ENCODE results near the gene OPTC. TPM values are rescaled to one million over a fixed set of nuclear protein-coding genes. Genes with fewer than 3 reads are reported as not detected.
A peak's percentile ranks its signal among the peaks of the same experiment; 100 is the strongest.

The OPTC gene
- polyA plus RNA-seq, 1 donor = not detected

DNA sequence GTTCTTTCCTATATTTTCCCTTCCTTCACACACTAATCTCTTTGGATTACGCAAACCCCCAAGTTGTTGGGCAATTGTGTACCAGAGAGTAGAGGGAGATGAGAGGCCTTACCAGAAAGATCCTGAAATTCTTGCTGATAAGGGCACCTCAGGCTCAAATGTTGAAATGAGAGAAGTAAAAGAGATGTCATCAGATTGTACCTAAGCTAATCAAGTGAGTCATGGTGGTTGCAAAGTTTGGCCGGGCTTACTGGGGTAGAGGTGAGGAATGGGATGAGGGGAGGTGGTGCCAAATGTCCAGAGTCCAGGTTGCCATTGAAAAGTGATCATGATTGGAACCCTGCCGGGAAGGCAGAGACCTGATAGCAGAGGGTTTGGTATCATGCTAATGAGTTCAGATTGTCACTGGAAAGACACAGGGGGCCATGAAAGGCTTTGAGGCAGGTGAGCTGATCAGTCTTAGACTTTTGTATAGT, 43.1 kb downstream of the OPTC start:
- no peak for DNase-seq

DNA sequence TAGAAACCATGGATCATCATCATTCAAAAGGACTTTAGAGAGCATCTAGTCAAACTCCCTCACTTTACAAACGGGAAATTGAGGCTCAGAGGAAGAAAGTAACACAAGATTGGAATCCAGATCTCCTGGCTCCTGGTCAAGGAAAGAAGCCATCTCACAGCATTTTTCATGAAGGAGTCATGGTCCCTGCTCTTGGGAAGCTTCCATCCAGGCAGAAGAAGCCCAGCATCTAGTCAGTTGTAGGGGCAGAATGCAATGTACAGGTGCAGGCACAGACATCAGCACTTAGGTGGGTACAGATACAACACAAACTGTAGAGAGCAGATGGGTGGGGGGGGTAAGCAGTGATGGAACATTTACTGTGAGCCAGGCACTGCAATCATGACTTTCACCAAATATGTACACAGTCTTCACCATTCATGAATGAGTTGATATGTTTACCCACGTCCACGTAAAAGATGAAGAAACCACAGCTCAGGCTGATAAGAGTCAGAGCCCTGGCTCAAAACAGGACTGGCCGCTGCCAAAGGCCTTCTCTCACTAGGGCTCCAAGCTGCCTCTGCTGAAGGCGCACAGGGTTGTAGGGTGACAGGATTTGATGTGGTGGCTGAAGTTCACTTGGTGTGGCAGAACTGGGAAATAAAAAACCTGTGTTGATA, 44.0 kb downstream of the OPTC start:
- DNase-seq = no peak

DNA sequence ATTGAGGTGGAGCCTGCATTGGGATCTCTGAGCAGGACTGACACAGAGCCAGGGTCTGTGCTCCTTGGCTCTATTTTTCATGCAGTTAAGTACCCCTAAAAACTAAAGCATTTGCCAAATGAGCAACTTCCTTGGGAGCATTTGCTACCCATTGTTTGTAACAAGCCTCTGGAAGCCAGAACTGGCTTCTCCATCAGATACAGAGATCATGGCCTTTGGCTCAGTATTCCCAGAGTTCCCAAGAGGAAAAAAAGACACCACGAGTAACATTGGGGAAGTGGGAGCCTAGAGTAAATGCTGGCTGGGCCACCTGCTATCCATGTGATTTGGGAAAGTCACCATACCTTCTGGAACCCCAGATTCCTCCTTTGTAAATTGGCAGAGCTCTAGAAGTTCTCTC, 44.8 kb downstream of the OPTC start:
- DNase-seq = no peak

DNA sequence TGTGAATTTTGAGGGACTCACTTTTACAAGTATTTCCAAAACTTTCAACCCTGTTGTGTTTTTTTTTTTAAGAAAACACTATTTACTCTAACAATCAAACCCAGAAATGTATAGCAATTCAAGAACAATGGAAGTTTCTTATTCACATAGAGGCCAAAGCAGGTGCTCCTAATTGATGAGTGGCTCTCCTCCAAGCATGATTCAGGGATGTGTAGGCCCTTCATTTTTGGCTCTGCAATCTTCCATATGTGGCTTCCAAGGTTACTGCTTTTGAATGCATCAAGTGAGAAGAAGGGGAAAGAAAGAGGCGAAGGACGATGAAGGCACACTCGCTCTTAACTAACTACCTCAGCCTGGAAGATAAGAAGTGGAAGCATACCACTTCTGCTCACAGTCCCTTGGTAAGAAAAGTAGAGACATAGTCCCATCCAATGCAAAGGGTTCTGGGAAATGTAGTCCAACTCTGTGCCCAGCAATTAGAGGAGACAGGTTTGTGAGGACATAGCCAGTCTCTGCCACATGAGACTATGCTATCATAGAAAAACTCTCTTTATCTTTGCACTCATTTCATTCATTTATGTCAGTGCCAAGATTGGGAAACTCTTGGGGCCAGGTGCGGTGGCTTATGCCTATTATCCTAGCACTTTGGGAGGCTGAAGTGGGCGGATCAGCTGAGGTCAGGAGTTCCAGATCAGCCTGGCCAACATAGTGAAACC, 46.0 kb downstream of the OPTC start:
- DNase-seq = no peak

- peak; percentile 38 for DNase-seq
These were observed 50.5 kb downstream of the OPTC start for GRCh38 chr1:203544485-203544884.

DNA sequence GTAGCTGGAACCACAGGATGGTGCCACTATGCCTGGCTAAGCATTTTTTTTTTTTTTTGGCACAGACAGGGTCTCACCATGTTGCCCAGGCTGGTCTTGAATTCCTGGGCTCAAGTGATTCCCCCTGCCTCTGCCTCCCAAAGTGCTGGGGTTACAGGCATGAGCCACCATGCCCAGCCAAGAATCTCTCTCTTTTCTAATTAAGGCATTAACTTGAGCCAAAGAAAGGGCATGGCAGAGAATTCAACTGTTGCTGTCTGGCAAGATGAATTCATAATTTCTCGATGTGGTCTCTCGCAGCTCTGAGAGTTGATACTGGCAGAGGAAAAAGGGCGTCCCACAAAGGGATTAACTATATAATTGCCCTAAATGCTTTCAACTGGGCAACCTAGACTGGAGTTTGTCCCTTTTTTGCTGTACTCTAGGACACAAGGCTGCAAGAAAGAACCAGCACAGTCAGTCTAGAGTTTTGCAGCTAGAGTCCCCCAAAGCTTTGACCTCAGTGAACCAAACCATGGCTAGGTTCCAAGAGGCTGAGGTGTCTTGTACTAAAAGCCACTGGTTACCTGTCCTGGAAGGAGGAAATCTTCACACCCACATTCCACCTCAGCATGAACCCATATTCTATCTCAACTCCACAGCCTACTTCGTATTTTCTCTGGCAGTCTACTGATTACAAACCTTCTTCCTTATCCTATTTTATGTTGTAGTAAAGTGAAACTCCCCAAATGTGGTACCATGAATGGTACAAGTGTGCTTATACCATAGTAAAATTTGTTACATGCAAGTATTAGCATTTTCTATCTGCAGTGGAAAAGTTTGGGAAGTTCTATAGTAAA, 51.2 kb downstream of the OPTC start:
- no peak for DNase-seq

- DNase-seq = no peak
These were observed 52.3 kb downstream of the OPTC start for GRCh38 chr1:203546274-203546673.

- no peak for DNase-seq
These were observed 53.2 kb downstream of the OPTC start for GRCh38 chr1:203547147-203547546.

- no peak for DNase-seq
These were observed 53.9 kb downstream of the OPTC start for GRCh38 chr1:203547771-203548421.

DNA sequence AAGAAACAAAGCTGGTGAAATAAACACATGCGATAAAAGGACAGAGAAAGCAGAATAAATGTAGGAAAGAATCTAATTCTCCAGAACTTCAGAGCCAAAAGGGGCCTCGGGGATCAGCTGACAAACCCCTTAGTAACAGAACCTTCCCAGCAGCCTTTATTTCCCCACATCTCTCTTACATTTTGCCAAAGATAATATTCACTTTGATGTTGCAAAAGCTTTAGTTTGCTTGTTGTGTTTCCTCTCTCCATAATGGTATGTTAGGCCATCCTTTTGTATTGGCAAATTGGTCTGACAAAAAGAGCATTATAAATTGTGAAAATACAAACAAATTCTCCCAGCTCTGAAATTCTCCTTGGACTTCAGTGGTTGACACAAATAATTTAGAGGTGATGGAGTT, 54.9 kb downstream of the OPTC start:
- DNase-seq = no peak

GRCh38 chr1:203549309-203549708, 55.4 kb downstream of the OPTC start:
- no peak for DNase-seq

- no peak for DNase-seq
These were observed 56.9 kb downstream of the OPTC start for GRCh38 chr1:203550846-203551245.

- DNase-seq = no peak
These were observed 57.6 kb downstream of the OPTC start for GRCh38 chr1:203551550-203551949.

- no peak for DNase-seq
These were observed 59.5 kb downstream of the OPTC start for GRCh38 chr1:203553496-203553895.

DNA sequence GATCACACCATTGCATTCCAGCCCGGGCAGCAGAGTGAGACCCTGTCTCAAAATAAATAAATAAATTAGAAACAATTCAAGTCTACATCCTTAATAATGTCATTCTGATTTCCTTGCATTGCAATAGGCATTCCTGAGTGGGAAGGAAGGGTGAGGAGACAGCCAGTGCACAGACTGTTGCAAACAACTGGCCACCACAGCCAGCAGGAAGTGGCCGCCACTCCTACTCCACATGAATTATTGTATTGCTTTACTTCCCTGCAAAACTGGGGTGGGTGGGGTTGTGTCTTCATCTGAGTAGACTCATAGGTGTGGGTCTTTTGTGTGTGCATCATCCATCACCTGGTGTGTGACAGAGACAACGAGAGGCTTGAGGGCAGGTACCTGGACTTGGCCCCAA, 60.1 kb downstream of the OPTC start:
- DNase-seq = no peak

- DNase-seq = no peak
These were observed 61.1 kb downstream of the OPTC start for GRCh38 chr1:203555076-203555475.

DNA sequence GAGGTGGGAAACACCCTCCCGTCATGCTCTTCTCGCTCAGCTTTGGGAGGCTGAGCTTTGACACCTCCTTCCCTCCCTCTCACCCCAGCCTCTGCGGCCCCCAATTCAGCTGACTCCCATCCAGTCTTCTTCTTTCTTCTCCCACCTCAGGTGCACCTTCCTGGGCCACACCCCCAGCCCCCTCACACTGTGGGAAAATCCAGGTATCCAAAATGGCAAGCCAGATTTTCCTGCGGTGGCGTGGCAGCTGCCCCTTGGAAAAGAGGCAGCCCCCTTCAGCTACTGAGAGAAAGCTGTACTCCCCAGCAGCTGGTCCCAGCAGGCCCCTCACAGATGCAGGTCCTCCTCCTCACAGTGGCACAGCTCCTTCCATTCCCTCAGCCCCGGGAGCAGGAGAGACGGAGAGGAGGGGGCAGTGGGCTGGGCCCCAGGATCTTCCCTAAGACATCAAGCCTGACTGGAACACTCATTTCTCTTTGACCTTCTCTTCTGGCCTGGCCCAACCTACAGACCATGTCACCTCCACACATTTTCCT, 61.6 kb downstream of the OPTC start:
- no peak for DNase-seq

- DNase-seq = no peak
These were observed 62.3 kb downstream of the OPTC start for GRCh38 chr1:203556047-203556851.

- DNase-seq = no peak
These were observed 63.4 kb downstream of the OPTC start for GRCh38 chr1:203557390-203557789.

DNA sequence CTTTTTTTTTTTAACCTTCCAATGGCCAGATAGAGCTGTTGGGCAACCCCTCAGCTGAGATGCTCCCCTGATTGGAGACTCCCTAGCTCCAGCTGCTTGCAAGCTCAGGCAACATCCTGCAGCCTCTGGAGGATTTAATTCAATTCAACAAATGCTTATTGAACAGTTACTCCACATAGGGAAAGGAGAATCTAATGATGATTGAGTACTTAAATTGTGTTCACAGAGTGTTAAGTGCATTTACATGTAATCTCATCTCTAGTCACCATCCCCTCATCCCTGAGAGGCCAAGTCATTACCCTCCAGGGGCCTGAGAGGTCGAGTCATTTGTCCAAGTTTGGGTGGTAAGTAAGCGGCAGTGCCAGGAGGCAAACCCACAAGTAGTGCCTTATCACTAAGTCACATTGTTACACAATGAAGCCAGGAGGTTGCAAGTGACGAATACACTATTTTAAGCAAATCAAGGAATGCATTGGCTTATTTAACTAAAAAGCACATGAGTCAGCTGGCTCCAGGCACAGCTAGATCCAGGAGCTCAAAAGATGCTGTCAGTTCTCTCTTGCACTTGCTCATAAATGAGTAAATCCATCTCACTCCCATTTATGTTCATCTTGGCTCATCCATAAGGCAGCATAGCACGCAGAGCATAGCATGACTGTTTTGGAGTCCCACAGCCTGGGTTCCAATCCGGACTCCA, 64.3 kb downstream of the OPTC start:
- no peak for DNase-seq

Data from left kidney (tissue), 2 donors.